Endodermal cell (in vitro differentiated cells): ENCODE measurements around the gene CIB4. TPM values are rescaled to one million over a fixed set of nuclear protein-coding genes. Genes with fewer than 3 reads are reported as not detected.

Experiments
- DNase-seq: peaks from one replicate; pipeline ENCODE4 v3.0.0-alpha.2; 2017
- H3K27ac ChIP-seq: 2 replicates; pipeline ENCODE4 v1.5.1; 2013; ENCODE audit warnings: mild to moderate bottlenecking, low read depth, low read length, moderate library complexity
- H3K27me3 ChIP-seq: 2 replicates; pipeline ENCODE4 v1.6.1; 2013; ENCODE audit warnings: mild to moderate bottlenecking, low read length, moderate library complexity; ENCODE audit not compliant: insufficient read depth, control insufficient read depth, poor library complexity, severe bottlenecking
- H3K36me3 ChIP-seq: 2 replicates; pipeline ENCODE4 v1.7.0; 2013; ENCODE audit warnings: mild to moderate bottlenecking, low read length, moderate library complexity; ENCODE audit not compliant: control insufficient read depth, insufficient read depth
- H3K4me1 ChIP-seq: one replicate; pipeline ENCODE4 v1.7.0; 2013; ENCODE audit warnings: low read length; ENCODE audit not compliant: control insufficient read depth, insufficient read depth
- H3K4me3 ChIP-seq: 2 replicates; pipeline ENCODE4 v1.5.1; 2013; ENCODE audit warnings: mild to moderate bottlenecking, low read length, moderate library complexity
- H3K9ac ChIP-seq: 2 replicates; pipeline ENCODE4 v1.6.1; 2013; ENCODE audit warnings: mild to moderate bottlenecking, low read length, moderate library complexity; ENCODE audit not compliant: poor library complexity, severe bottlenecking; ENCODE audit errors: extremely low read depth
- H3K9me3 ChIP-seq: 2 replicates; pipeline ENCODE4 v1.6.1; 2013; ENCODE audit warnings: mild to moderate bottlenecking, low read length, moderate library complexity; ENCODE audit not compliant: control insufficient read depth
- H3K27ac Mint-ChIP-seq: 2 replicates; pipeline ENCODE4 v1.8.0; 2020; ENCODE audit warnings: mixed read lengths
- H3K27me3 Mint-ChIP-seq: 2 replicates; pipeline ENCODE4 v1.8.0; 2021; ENCODE audit warnings: mild to moderate bottlenecking, mixed read lengths; ENCODE audit not compliant: insufficient read depth
- H3K36me3 Mint-ChIP-seq: 2 replicates; pipeline ENCODE4 v1.8.0; 2020; ENCODE audit warnings: low read depth, mixed read lengths
- H3K4me1 Mint-ChIP-seq: 2 replicates; pipeline ENCODE4 v1.8.0; 2020; ENCODE audit warnings: mixed read lengths
- H3K4me3 Mint-ChIP-seq: 2 replicates; pipeline ENCODE4 v1.8.0; 2020; ENCODE audit warnings: mild to moderate bottlenecking, moderate library complexity, mixed read lengths
- H3K9me3 Mint-ChIP-seq: 2 replicates; pipeline ENCODE4 v1.8.0; 2020; ENCODE audit warnings: mild to moderate bottlenecking, mixed read lengths
- CTCF ChIP-seq: fragments of 200-600 bp; sonication (generic); conservative IDR thresholded peaks from 2 replicates; pipeline ENCODE4 v1.5.0; 2021; ENCODE audit warnings: antibody characterized with exemption, mild to moderate bottlenecking
- WGBS, 2 experiments: methylation state at CpG; one replicate each; pipeline versions ENCODE4 v1.1.5 to v1.1.7; 2013; ENCODE audit warnings: missing lambda C conversion rate in 2 of 2, mixed read lengths in 1 of 2; ENCODE audit not compliant: insufficient coverage in 1 of 2, insufficient read length in 1 of 2; 5-methylcytosine and 5-hydroxymethylcytosine counted together
- total RNA-seq, 2 donors: library from RNA; stranded (reverse); fragmentation: NEBNext Ultra II Directional in 1 of 2; extraction: Animal tissue kit (Norgen Biotek cat#: 25700) in 1 of 2; gene quantifications; 2 replicates in 1 of 2; 3 replicates in 1 of 2; pipeline ENCODE4 v1.2.1, GENCODE V29; 2021

The CIB4 gene
- total RNA-seq, 2 donors from 2014 or later, result not detected

- H3K27me3 Mint-ChIP-seq, result peaks cover 27% of the 10 kb centered on the region
- H3K4me1 ChIP-seq, result no peaks in the 10 kb centered on the region
- H3K27ac Mint-ChIP-seq, result no peak overlapping the region
Measured at GRCh38 chr2:26577442-26578112, 63.6 kb downstream of the CIB4 start.

GRCh38 chr2:26576565-26577441 is 64.4 kb downstream of the CIB4 start:
- TF ChIP-seq CTCF, result no peak

More at GRCh38 chr2:26577442-26578112, 63.6 kb downstream of the CIB4 start:
- no peaks in the 10 kb centered on the region for H3K9me3 Mint-ChIP-seq
- WGBS, 2 experiments, result 52 to 53% methylated on average over 21 to 24 of the region's 24 CpGs
- peaks cover 3% of the 10 kb centered on the region for H3K4me1 Mint-ChIP-seq
- Histone ChIP-seq H3K27ac (no peak overlapping the region), H3K9ac (no peak overlapping the region), H3K27me3 (peaks cover 20% of the 10 kb centered on the region), H3K4me3 (no peak overlapping the region), H3K9me3 (no peaks in the 10 kb centered on the region), H3K36me3 (no peaks in the 10 kb centered on the region)
- no peaks in the 10 kb centered on the region for H3K36me3 Mint-ChIP-seq
- DNase-seq, result peak; percentile 93
- TF ChIP-seq CTCF, result peak; percentile 98
- no peak overlapping the region for H3K4me3 Mint-ChIP-seq

GRCh38 chr2:26575836-26576564 is 65.2 kb downstream of the CIB4 start:
- Histone ChIP-seq H3K27me3 (peaks cover 20% of the 10 kb centered on the region), H3K36me3 (no peaks in the 10 kb centered on the region), H3K9ac (no peak overlapping the region), H3K4me3 (no peak overlapping the region), H3K4me1 (no peaks in the 10 kb centered on the region), H3K9me3 (no peaks in the 10 kb centered on the region), H3K27ac (no peak overlapping the region)
- Mint-ChIP-seq H3K36me3 (no peaks in the 10 kb centered on the region), H3K4me1 (peaks cover 3% of the 10 kb centered on the region), H3K4me3 (no peak overlapping the region), H3K27me3 (peaks cover 29% of the 10 kb centered on the region), H3K27ac (no peak overlapping the region), H3K9me3 (no peaks in the 10 kb centered on the region)
- no peak for TF ChIP-seq CTCF
- DNase-seq, result peak; percentile 28
- 82 to 88% methylated on average over 9 to 17 of the region's 17 CpGs for WGBS, 2 experiments

More at GRCh38 chr2:26576565-26577441, 64.4 kb downstream of the CIB4 start:
- Histone ChIP-seq H3K27me3 (peaks cover 20% of the 10 kb centered on the region), H3K36me3 (no peaks in the 10 kb centered on the region), H3K27ac (no peak overlapping the region), H3K4me1 (no peaks in the 10 kb centered on the region), H3K9ac (no peak overlapping the region), H3K4me3 (no peak overlapping the region), H3K9me3 (no peaks in the 10 kb centered on the region)
- no peaks in the 10 kb centered on the region for H3K9me3 Mint-ChIP-seq
- H3K27ac Mint-ChIP-seq, result no peak overlapping the region
- H3K4me3 Mint-ChIP-seq, result no peak overlapping the region
- peak; percentile 41 for DNase-seq
- peaks cover 29% of the 10 kb centered on the region for H3K27me3 Mint-ChIP-seq
- WGBS, 2 experiments, result 86 to 92% methylated on average over 6 to 17 of the region's 17 CpGs
- H3K4me1 Mint-ChIP-seq, result peaks cover 3% of the 10 kb centered on the region
- no peaks in the 10 kb centered on the region for H3K36me3 Mint-ChIP-seq
